Retina (tissue), 1 donor: ENCODE data around the gene SLC9A3.
"Not testable (repeated sequence)": the region's sequence is repeated elsewhere in the genome, so short reads cannot be mapped to it uniquely, and the experiment has no call there.

Experiments used
- DNase-seq: peaks from one replicate; pipeline ENCODE4 v3.0.0-alpha.2; 2016

SLC9A3 gene

GRCh38 chr5:524973-525761 is 918 bp upstream of the SLC9A3 start:
- no peak for DNase-seq

- DNase-seq: peak; percentile 74
Measured at GRCh38 chr5:523441-524222, 617 bp downstream of the SLC9A3 start.

- DNase-seq: peak; percentile 77
Measured at GRCh38 chr5:522899-523440, 1.3 kb downstream of the SLC9A3 start.

DNA sequence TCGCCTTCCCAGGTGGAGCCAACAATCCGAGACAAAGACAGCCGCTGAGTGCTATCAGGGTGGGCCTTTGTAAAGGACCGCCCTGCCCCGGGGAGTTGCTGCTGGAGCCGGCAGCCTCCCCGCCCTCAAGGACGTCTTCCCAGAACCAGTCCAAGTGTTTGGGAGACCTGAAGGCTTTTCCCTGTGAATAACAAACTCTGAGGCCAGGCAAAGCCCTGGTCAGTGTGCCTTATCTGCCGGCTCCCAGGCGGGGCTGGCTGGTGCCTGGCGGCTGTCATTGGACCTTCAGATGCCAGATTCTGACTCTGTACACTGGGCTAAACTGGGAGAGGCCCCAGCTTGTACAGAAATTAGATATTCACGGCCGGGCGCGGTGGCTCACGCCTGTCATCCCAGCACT is 2.1 kb downstream of the SLC9A3 start:
- no peak for DNase-seq

DNA sequence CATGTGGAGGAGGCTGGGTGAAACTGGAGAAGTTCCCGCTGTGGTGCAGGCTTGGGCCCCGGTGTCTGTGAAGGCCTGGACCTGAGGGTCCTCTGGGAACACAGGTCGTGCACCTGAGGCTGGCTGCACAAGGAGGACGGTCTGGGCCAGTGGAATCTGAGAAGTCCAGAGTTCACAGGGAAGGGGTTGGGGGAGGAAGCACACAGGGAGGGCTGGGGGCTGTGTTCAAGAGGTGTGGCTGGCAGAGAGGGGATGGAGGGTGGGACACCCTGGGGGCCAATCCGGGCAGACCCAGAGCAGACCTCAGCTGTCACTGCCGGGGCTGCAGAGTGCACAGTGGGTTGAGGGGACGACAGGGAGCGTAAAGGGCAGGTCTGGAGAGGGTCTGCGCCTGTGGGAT is 2.6 kb downstream of the SLC9A3 start:
- DNase-seq: no peak

- no peak for DNase-seq
Measured at GRCh38 chr5:520850-521226, 3.4 kb downstream of the SLC9A3 start.

DNA sequence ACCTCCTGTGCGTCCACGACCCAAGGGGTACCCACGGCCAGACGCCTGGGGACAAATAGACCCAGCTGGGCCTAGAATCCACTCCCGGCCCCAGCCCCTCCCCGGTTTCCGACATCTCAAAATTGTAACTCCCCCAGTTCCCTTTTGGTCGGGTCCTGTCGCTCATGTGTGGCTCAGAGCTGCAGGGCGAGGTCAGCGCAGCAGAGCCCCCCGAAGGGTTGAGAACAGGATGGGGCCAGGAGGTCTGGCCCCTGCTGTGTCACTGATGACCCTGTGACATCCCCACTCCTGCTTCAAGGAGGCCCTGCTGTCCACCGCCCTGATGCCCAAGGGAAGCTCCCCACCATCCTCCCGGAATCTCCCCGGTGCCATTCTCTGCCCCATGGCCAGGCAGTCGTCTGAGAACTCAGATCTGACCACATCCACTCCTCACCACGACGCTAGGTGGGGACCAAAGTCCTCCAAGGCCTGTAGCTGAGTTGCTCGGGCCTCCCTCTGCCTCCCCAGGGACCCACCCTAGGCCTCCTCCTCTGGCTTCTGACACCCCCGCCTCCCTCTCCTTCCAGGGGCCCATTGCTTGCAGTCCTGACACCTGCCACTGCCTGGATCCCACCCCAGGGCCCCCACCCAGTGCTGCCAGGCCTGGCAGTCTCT is 3.9 kb downstream of the SLC9A3 start:
- no peak for DNase-seq

- no peak for DNase-seq
Measured at GRCh38 chr5:518721-519120, 5.5 kb downstream of the SLC9A3 start.

DNA sequence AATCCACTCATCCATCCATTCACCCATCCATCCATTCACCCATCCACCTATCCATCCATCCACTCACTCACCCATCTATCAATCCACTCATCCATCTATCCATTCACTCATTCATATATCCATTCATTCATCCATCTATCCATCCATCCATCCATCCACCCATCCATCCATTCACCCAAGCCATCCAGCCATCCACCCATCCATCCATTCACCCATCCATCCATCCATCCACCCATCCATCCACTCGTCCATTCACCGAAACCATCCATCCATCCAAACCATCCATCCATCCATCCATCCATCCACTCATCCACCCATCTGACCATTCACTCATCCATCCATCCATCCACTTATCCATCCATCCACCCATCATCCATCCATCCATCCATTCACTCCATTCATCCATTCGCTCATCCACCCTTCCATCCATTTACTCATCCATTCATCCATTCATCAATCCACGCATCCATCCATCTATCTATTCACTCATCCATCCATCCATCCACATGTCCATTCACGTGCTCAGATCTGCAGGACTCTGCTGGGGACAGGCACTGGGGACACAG is 6.6 kb downstream of the SLC9A3 start:
- no peak for DNase-seq

GRCh38 chr5:516980-517379 is 7.3 kb downstream of the SLC9A3 start:
- no peak for DNase-seq

DNA sequence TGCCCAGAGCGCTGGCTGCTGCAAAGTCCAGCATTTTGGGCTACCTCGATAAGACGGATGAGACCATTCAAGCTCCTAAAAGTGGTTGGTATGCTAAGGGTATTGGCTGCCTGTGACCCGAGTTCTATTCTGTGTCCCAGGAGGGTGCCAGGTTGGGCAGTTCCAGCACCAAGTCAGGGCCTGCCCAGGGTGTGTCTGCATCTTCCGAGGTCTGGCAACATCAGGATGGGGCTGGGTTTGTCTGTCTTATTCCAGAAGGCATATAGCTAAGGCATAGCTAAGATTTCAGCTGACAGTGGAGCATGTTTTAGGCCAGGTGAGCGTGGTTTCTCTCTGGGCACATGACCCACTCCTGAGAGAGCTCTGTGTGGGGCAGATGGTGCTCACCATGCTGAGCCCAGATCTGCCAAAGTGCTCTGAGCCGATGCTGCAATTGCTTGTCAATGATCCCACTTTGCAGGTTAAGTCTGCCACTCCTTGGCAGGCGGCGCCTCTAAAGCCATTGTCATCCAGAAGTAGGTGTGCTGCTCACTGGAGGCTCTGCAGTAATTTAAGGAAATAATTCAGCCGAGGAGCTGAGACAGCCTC is 7.8 kb downstream of the SLC9A3 start:
- no peak for DNase-seq

- DNase-seq: no peak
Measured at GRCh38 chr5:515273-515836, 8.9 kb downstream of the SLC9A3 start.

GRCh38 chr5:514673-515072 is 9.6 kb downstream of the SLC9A3 start:
- DNase-seq: no peak

- no peak for DNase-seq
Measured at GRCh38 chr5:514101-514485, 10.2 kb downstream of the SLC9A3 start.

DNA sequence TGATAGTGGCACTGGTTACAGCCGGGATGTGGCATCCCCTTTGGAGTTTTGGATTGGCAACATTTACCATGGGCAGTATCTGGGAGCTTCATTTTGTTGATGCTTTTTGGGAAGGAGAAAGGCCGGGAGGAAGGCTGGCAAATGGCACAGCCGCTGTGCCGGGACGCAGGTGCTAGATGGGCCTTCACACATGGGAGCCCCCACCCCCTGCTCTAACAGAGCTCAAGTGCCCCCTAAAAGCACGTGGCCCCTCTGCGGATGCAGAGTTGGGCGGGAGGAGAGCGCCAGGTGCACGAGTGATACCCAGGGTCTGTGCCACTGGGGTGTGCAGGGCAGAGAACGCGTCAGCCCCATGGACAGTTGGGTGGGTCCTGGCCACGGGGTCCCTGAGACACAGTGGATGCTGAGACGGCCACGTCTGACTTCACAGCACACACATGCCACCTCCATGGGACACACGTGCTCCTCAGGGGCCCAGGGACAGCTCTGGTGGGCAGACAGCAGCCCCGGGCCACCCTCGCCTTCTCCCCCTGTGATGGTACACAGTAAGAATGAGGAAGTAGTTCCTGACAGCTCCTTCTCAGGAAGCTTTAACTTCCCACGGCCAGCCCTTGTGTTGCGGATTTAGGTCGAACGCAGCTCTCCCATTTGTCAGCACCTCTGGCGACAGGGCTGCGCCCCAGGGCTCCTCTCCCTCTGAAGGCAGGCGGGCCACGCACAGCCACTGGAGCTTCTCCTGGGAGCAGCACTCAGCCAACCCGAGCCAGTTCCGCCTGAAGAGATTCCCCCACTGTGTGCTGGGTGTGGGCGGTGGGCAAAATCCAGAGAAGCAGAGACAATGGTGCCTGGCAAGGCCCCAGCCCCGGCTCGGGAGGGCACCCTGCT is 10.8 kb downstream of the SLC9A3 start:
- no peak for DNase-seq

- DNase-seq: no peak
Measured at GRCh38 chr5:511476-511875, 12.8 kb downstream of the SLC9A3 start.

DNA sequence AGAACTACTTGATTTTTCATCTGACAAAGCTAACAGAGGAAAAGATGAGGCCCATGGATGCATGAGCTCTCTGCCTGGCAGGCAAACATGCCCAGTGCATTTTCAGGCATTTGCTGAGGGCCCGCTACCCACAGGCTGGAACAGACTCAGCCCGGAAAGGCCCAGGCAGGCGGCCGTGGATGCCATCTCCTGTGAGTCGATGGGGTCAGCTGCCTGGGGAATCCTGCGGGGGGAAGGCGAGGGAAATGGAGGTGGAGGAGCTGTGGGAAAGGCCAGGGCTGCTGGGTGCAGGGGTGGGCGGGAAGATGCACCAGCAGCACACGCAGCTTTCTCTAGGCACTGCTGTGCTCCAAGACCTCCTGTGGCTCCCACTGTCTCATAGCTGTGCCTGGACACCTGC is 13.7 kb downstream of the SLC9A3 start:
- no peak for DNase-seq

- DNase-seq: no peak
Measured at GRCh38 chr5:509611-510185, 14.6 kb downstream of the SLC9A3 start.

- not testable (repeated sequence) for DNase-seq
Measured at GRCh38 chr5:507986-508575, 16.2 kb downstream of the SLC9A3 start.

DNA sequence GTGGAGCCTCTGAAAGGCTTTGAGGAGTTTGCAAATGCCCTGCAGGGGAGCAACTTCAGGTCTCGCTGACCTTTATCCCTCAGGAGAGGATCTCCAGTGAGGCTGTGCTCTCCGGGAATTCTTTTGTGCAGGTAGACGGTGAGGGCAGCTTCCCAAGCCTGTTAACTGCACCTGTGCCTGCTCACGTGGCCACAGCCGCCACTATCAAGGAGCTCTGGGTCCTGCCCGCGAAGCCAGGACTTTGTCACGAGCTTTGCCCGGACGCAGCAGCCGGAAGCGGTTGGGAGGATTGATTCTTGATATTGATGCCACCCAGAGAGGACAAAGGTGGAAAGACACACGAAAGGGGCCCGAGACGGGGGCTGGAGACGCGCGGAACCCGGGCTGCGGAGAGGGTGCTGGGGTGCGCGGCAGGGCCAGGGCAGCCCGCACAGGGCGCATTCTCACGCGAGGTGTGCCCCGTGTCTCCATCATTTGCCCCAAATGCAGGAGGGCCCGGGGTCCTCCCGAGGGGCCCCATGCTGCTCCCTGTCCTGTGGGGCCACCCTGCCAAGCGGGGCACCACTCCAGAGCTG is 18.2 kb downstream of the SLC9A3 start:
- DNase-seq: no peak
